Measurements from ENCODE around the gene UBE2N. TPM values are rescaled to one million over a fixed set of nuclear protein-coding genes. Genes with fewer than 3 reads are reported as not detected.

Gene UBE2N
- total RNA-seq, 1 donor from 2014 or later, result 80.5 TPM

DNA sequence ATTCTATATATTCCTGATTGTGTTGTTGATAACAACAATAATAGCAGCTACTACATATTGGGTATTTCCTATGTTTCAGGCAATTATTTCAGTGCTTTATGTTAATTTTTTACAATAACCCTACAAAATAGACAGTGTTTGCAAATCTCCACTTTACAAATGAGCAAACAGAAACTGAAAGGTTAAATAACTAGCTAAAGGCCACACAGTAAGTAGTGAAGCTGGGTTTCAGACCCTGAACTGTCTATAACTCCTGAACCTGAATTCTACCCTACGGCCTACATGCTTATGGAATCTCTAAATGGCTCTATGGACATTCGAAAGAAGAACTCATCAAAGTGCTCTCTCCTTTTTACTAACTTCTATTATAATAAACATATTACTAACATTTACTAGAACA lies 83.7 kb downstream of the UBE2N start:
- no peak for DNase-seq (ENCODE audit: low spot score)

GRCh38 chr12:93356214-93356613 lies 85.5 kb downstream of the UBE2N start:
- no peak for DNase-seq (ENCODE audit: low spot score)

Other genes starting within 250 kb of the UBE2N start
- gene NUDT4, start 64.0 kb downstream of the UBE2N start, total RNA-seq, result 393 TPM
- 51.9 TPM for gene MRPL42, start 25.6 kb upstream of the UBE2N start, total RNA-seq
- gene SOCS2, start 130.7 kb upstream of the UBE2N start, total RNA-seq, result 13.8 TPM
- gene CRADD, start 235.4 kb upstream of the UBE2N start, total RNA-seq, result 22.7 TPM

Data from mucosa of gallbladder (tissue), 1 donor.